ENCODE measurements around the gene B4GALNT2. TPM values are rescaled to one million over a fixed set of nuclear protein-coding genes. Genes with fewer than 3 reads are reported as not detected.

B4GALNT2 gene
- total RNA-seq, 3 donors from 2014 or later (not counting 1 experiment from before 2014, with no cell fraction given) = 0.05 TPM; not detected in 1

DNA sequence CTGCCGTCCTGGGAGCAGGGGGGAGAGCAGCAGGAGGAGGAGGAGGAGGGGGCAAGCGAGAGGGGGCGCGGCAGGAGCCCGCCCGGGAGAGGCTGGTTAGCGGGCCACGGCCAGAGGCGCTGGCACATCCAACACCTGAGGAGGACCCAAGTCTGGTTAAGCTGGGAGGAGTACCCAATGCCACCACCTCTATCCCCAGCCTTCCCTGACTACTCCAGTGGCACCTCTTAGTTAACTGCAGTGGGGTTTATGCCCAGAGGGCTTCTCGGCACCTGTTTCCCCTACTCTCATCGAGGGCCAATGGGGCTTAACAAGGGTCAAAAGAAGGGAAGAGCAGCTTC, 92.4 kb downstream of the B4GALNT2 start:
- Mint-ChIP-seq H3K27me3 (ENCODE audit: low read depth in 2 of 2) (no peaks in the 10 kb centered on the region), H3K4me3 (peak overlapping the region; percentile 87), H3K9me3 (no peaks in the 10 kb centered on the region), H3K27ac (peak overlapping the region; percentile 85 to 88), H3K36me3 (no peaks in the 10 kb centered on the region), H3K4me1 (peaks cover 35 to 75% of the 10 kb centered on the region in 2 donors)
- 24% methylated on average over 11 of the region's 11 CpGs for WGBS (ENCODE audit: insufficient coverage)
- Histone ChIP-seq H3K36me3 (ENCODE audit: control insufficient read depth, insufficient read depth, low read length) (peaks cover 23% of the 10 kb centered on the region), H3K27me3 (ENCODE audit: control insufficient read depth, insufficient read depth, low read length) (no peaks in the 10 kb centered on the region), H3K4me3 (ENCODE audit: low read length) (peak overlapping the region; percentile 32), H3K27ac (ENCODE audit: low read length) (peak overlapping the region; percentile 54), H3K4me1 (ENCODE audit: control insufficient read depth, insufficient read depth, low read length) (peaks cover 80% of the 10 kb centered on the region), H3K9me3 (ENCODE audit: control insufficient read depth, insufficient read depth, low read length) (no peaks in the 10 kb centered on the region)
- no peak for DNase-seq
- intact Hi-C loops (cut with micrococcal nuclease) = loop anchor here (10.0 kb wide), 1 partner anchor 140 kb away; the partner anchor contains the start of gene ZNF652
- ATAC-seq = peak in 1 of 3 donors; percentile 3
- TF ChIP-seq, protein P1, sequence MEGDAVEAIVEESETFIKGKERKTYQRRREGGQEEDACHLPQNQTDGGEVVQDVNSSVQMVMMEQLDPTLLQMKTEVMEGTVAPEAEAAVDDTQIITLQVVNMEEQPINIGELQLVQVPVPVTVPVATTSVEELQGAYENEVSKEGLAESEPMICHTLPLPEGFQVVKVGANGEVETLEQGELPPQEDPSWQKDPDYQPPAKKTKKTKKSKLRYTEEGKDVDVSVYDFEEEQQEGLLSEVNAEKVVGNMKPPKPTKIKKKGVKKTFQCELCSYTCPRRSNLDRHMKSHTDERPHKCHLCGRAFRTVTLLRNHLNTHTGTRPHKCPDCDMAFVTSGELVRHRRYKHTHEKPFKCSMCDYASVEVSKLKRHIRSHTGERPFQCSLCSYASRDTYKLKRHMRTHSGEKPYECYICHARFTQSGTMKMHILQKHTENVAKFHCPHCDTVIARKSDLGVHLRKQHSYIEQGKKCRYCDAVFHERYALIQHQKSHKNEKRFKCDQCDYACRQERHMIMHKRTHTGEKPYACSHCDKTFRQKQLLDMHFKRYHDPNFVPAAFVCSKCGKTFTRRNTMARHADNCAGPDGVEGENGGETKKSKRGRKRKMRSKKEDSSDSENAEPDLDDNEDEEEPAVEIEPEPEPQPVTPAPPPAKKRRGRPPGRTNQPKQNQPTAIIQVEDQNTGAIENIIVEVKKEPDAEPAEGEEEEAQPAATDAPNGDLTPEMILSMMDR (IDR thresholded peaks at IDR 0.05) = no peak

DNA sequence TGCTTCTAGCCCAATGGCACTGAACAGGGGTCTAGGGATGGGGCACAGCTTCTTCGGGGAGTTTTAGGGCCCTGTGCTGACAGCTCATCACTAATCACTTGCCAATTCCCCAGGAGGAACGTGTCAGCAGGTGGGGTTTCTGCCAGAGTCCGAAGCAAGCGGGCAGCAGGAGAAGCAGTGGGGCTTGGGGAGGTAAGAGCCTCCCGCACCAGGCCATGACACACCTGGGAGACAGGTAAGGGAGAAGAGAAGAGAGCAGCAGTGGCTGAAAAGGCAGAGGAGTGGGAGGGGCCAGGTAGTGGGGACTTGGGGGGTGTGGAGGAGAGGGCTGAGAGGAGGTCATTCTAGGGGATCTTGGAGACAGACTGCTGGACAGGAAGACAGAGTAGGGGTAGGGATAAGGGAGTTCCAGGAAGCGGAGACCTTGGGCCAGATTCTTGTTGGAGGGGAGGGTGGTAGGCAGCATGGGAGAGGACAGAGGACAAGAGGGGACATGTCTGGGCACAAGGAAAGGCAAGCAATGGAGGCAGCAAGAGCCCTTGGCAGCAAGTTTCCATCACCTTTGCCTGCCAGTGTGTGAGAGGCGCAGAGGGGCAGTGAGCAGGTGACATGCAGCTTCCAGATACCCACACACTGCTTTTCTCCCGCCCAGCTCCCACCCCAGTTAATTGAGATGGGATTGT, 93.1 kb downstream of the B4GALNT2 start:
- intact Hi-C loops (cut with micrococcal nuclease) = loop anchor here (10.0 kb wide), 1 partner anchor 139 kb away; the partner anchor contains the start of gene ZNF652

More for the DNA sequence above, 93.1 kb downstream of the B4GALNT2 start:
- Mint-ChIP-seq H3K27ac (peak overlapping the region; percentile 24 to 88), H3K36me3 (no peaks in the 10 kb centered on the region), H3K9me3 (no peaks in the 10 kb centered on the region), H3K27me3 (ENCODE audit: low read depth in 2 of 2) (no peaks in the 10 kb centered on the region), H3K4me3 (peak overlapping the region; percentile 45), H3K4me1 (peaks cover 35 to 76% of the 10 kb centered on the region in 2 donors)
- ATAC-seq (no peak), DNase-seq (no peak)
- 93% methylated on average over 7 of the region's 8 CpGs for whole genome bisulfite sequencing (ENCODE audit: insufficient coverage)
- H3K27ac ChIP-seq (ENCODE audit: low read length) = no peak overlapping the region
- peaks cover 18% of the 10 kb centered on the region for H3K36me3 ChIP-seq (ENCODE audit: control insufficient read depth, insufficient read depth, low read length)
- no peak overlapping the region for H3K4me3 ChIP-seq (ENCODE audit: low read length)
- TF ChIP-seq, protein P1 (IDR thresholded peaks at IDR 0.05) = no peak
- H3K4me1 ChIP-seq (ENCODE audit: control insufficient read depth, insufficient read depth, low read length) = peaks cover 78% of the 10 kb centered on the region
- no peaks in the 10 kb centered on the region for H3K9me3 ChIP-seq (ENCODE audit: control insufficient read depth, insufficient read depth, low read length)
- H3K27me3 ChIP-seq (ENCODE audit: control insufficient read depth, insufficient read depth, low read length) = no peaks in the 10 kb centered on the region

Other genes with a start within 250 kb of the B4GALNT2 start
- gene ATP5MC1, start 240.0 kb upstream of the B4GALNT2 start, total RNA-seq = 10 to 100 TPM; 28.2 to 34.9 (median 34.5) TPM
- gene UBE2Z, start 224.4 kb upstream of the B4GALNT2 start, total RNA-seq = 10 to 100 TPM; 89.0 to 94.0 (median 89.6) TPM
- gene SNF8, start 187.9 kb upstream of the B4GALNT2 start, total RNA-seq = 10 to 100 TPM; 76.9 to 86.0 (median 78.3) TPM
- gene GIP, start 164.2 kb upstream of the B4GALNT2 start, total RNA-seq = not detected
- not detected for gene IGF2BP1, start 135.4 kb upstream of the B4GALNT2 start, total RNA-seq
- 10 to 100 TPM; 35.8 to 41.6 (median 39.4) TPM for gene GNGT2, start 77.8 kb downstream of the B4GALNT2 start, total RNA-seq
- gene ABI3, start 77.9 kb downstream of the B4GALNT2 start, total RNA-seq = 100 to 1,000 TPM in 2 of 3 donors, 10 to 100 TPM in 1; 82.9 to 131 (median 101) TPM
- 1 to 10 TPM in 1 of 3 donors, not detected in 2; 1.7 TPM for gene PHOSPHO1, start 98.0 kb downstream of the B4GALNT2 start, total RNA-seq
- 10 to 100 TPM; 53.8 to 79.1 (median 73.3) TPM for gene ZNF652, start 229.5 kb downstream of the B4GALNT2 start, total RNA-seq

Data from natural killer cell (primary cell).